ENCODE results near the gene OR52E6. TPM values are rescaled to one million over a fixed set of nuclear protein-coding genes. Genes with fewer than 3 reads are reported as not detected.

Gene OR52E6
- not detected in 2 replicates for total RNA-seq (ENCODE audit: low replicate concordance)
- long read RNA-seq, result 0 reads

DNA sequence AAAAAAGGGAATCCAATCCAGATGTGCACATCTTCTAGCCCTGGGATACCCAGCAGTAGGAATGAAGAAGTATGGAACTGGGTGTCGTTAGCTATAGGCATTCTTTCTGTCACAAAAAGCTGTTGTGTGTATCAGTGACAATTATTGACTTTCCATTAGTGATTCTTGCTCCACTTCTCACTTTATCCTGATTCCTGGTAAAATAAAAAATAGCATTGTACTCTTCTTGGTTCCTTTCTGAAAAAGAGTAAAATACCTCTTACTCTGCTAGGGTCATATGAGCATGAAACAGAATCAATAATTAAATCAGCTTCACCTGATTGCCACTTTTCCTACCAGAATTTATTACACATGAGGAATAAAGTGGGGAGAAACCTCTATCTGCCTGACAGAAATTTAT, at the start of gene OR52E6:
OR52E6 (minus strand) TSS at position 101 of the 400 bp plus-strand sequence; CDS start at position 101, 0 bp downstream.
- H3K4me3 Mint-ChIP-seq, result no peak within 1 kb of the TSS
- peaks cover 3% of the 10 kb centered on the region for H3K27me3 Mint-ChIP-seq
- TF ChIP-seq CTCF (conservative IDR thresholded peaks at IDR 0.05), result no peak
- no peak for DNase-seq (ENCODE audit: extremely low spot score, unreplicated experiment)
- no peak within 1 kb of the TSS for H3K27ac Mint-ChIP-seq
- no peaks in the 10 kb centered on the region for H3K9me3 Mint-ChIP-seq
- no peaks in the 10 kb centered on the region for H3K36me3 Mint-ChIP-seq
- H3K4me1 Mint-ChIP-seq (ENCODE audit: unreplicated experiment), result no peaks in the 10 kb centered on the region

- Mint-ChIP-seq H3K9me3 (no peaks in the 10 kb centered on the region), H3K27me3 (peaks cover 3% of the 10 kb centered on the region), H3K27ac (no peak overlapping the region), H3K4me1 (ENCODE audit: unreplicated experiment) (no peaks in the 10 kb centered on the region), H3K36me3 (no peaks in the 10 kb centered on the region), H3K4me3 (no peak overlapping the region)
- no peak for DNase-seq (ENCODE audit: extremely low spot score, unreplicated experiment)
- TF ChIP-seq CTCF (conservative IDR thresholded peaks at IDR 0.05), result peak; percentile 76
Observed at GRCh38 chr11:5891216-5891800, 49.6 kb upstream of the OR52E6 start.

DNA sequence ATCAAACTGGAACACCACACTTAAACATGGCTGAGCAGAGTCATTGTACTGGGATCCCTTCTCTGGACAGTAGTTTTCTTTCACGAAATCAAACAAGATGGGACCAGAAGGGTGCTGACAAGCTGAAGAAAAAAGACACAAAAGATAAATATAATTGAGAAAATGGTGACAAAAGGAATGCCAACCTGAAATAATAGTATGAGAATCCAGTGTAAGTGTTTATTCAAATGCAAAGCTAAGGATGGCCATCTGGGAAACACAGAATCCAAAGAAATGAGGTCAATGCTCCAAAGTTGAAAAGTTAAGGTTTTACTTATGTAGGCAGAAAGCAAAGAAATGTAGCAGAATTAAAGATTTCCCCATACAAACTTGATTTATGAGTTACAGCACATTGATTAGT, 46.0 kb upstream of the OR52E6 start:
- Mint-ChIP-seq H3K4me1 (ENCODE audit: unreplicated experiment) (no peaks in the 10 kb centered on the region), H3K27me3 (peaks cover under 1% of the 10 kb centered on the region), H3K27ac (no peak overlapping the region), H3K9me3 (no peaks in the 10 kb centered on the region), H3K4me3 (no peak overlapping the region), H3K36me3 (no peaks in the 10 kb centered on the region)
- TF ChIP-seq CTCF (conservative IDR thresholded peaks at IDR 0.05), result no peak
- DNase-seq (ENCODE audit: extremely low spot score, unreplicated experiment), result no peak

- no peak for DNase-seq (ENCODE audit: extremely low spot score, unreplicated experiment)
- no peak overlapping the region for H3K4me3 Mint-ChIP-seq
- H3K4me1 Mint-ChIP-seq (ENCODE audit: unreplicated experiment), result no peaks in the 10 kb centered on the region
- no peaks in the 10 kb centered on the region for H3K9me3 Mint-ChIP-seq
- H3K36me3 Mint-ChIP-seq, result no peaks in the 10 kb centered on the region
- no peak overlapping the region for H3K27ac Mint-ChIP-seq
- peaks cover 5% of the 10 kb centered on the region for H3K27me3 Mint-ChIP-seq
- no peak for TF ChIP-seq CTCF (conservative IDR thresholded peaks at IDR 0.05)
Observed at GRCh38 chr11:5887172-5887571, 45.5 kb upstream of the OR52E6 start.

DNA sequence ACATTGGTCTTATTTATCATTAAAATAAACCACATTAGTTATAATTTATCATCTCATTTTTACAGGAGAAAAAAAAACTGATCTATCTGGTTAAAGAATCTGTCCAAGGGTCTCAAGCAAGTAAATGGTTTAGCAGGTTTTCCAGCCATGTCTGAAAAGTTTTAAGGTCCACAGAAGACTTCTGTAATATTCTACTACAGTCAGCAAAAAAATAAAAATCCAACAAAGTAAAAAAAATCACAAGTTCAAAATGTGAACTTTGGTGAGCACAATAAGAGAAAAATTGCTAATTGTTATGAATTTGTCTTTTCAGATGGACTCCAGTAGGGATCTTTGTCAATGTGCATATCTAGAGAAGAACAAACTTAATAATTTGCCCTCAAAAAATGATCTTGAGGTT, 40.1 kb upstream of the OR52E6 start:
- no peaks in the 10 kb centered on the region for H3K36me3 Mint-ChIP-seq
- peaks cover 24% of the 10 kb centered on the region for H3K27me3 Mint-ChIP-seq
- no peaks in the 10 kb centered on the region for H3K4me1 Mint-ChIP-seq (ENCODE audit: unreplicated experiment)
- no peak for TF ChIP-seq CTCF (conservative IDR thresholded peaks at IDR 0.05)
- no peak for DNase-seq (ENCODE audit: extremely low spot score, unreplicated experiment)
- H3K9me3 Mint-ChIP-seq, result no peaks in the 10 kb centered on the region
- H3K27ac Mint-ChIP-seq, result no peak overlapping the region
- H3K4me3 Mint-ChIP-seq, result no peak overlapping the region

- Mint-ChIP-seq H3K9me3 (no peaks in the 10 kb centered on the region), H3K36me3 (no peaks in the 10 kb centered on the region), H3K27me3 (peaks cover 24% of the 10 kb centered on the region), H3K4me3 (no peak within 1 kb of the TSS), H3K27ac (no peak within 1 kb of the TSS), H3K4me1 (ENCODE audit: unreplicated experiment) (no peaks in the 10 kb centered on the region)
- no peak for TF ChIP-seq CTCF (conservative IDR thresholded peaks at IDR 0.05)
- DNase-seq (ENCODE audit: extremely low spot score, unreplicated experiment), result no peak
Observed at GRCh38 chr11:5880329-5880728, 38.6 kb upstream of the OR52E6 start, which contains the start of gene OR52E4. Gene OR52E4, plus strand, starts transcription at chr11:5880629. Its CDS starts 3,664 bp downstream, at chr11:5884293.
